T47D (cell line): ENCODE data around the gene ACSS1.

Experiments
- DNase-seq, 2 experiments: peaks; one replicate each; pipeline versions ENCODE4 v3.0.0 to v3.0.0-alpha.2; 2011 to 2012; ENCODE audit warnings: low read depth in 1 of 2, low spot score in 1 of 2
- JUND ChIP-seq: IDR thresholded peaks from 2 replicates; pipeline ENCODE4 v1.6.1; 2012; ENCODE audit warnings: low read depth
- in situ Hi-C: cut with HindIII; loops from 2 replicates; pipeline ENCODE4 v1.10.0; 2016; ENCODE audit warnings: low sequenced_read_pairs, low pct_unique_long_range_greater_than_20kb

ACSS1 gene

DNA sequence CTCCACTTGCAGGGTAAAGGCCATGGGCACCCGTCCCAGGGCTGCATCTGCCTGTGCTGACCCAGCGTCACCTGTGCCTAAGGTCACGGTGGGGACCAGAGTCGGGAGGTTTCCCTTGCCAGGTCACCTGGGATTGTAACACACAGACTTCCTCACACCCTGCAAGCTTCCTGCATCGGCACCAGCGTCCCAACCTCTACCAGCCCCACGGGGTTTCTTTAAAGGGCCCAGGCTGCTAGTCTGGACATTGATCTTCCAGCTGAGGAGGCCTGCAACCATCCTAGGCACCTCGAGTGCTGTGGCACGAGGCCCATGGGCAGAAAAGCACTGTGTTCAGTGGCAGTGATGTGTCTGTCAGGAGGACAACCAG is 12.6 kb downstream of the ACSS1 start:
- in situ Hi-C loops = no loop called here
- TF ChIP-seq JUND = no peak
- no peak for DNase-seq

DNA sequence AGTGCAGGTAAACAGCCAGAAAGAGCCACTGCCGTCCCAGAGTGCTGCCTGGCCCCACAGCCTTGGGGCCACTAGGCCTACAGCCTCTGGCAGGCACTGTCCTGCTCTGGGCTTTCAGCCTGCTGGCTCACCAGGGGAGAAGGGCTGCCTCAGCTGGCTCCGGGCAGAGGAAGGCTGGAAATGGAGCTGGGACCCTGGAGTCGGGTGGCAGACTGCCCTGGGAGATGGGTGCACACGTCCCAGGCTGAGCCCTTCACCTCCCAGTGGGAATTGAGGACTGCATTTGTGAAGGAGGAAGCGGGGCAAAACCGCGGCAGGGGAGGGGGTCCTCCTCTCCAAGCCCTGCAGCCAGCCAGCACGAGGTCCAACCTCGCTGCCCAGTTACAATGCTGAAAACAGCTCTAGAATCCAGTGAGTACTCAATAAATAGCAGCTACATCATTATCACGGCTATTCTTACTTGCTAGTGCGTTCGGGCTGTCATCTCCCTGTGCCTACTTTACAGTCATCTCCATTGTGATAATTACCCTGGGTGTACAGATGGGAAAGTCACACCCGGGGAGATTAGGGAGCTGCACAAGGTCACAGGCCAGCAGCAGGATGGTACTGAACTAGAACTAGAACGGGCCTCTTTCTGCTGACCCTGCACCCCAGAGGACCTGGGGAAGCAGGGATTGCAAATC is 13.1 kb downstream of the ACSS1 start:
- DNase-seq = no peak
- no peak for TF ChIP-seq JUND
- in situ Hi-C loops = no loop called here

DNA sequence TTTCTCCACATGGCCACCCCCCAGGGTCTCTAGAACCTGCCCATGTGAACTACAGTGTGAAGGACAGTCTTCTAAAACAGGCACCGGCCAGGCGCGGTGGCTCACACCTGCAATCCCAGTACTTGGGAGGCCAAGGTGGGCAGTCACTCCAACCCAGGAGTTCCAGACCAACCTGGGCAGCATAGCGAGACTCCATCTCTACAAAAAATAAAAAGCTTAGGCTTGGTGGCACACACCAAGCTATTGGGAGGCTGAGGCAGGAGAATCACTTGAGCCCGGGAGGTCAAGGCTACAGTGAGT is 13.7 kb downstream of the ACSS1 start:
- no peak for DNase-seq
- TF ChIP-seq JUND = no peak
- in situ Hi-C loops = no loop called here

DNA sequence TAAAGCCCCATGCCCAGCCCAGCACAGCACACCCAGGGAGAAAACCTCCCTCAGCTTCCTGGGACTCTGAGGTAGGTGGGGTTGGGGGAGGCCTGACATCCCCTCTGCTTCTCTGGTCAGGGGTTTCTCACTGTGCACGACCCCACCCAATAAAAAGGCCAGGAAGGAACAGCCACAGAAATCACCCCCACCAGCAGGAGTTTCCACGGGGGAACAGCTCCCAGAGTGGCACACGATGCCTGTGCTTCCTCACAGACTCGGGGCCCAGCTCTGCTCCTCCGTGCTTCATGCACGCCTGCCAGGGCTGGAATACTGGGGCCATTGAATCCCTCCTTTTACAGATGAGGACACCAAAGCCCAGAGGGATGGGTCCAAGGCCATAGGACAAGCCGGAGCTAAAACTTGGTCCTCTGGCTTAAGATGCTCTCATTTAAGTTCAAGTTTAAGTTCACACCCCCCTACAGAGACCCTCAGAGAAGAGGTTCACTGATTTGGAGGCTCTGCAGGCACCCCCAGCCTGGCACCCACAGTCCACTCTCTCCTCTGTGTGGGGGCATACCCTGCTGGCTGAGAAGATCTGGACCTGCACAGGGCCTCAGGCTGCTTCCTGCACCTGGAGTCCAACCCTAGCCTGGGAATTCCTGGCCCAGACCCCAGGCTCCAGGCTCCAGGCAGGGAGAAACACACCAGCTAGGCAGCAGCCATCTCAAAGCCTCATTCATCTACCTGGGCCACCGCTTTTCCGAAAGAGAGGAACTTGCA is 14.3 kb downstream of the ACSS1 start:
- no peak for TF ChIP-seq JUND
- in situ Hi-C loops = no loop called here
- no peak for DNase-seq

DNA sequence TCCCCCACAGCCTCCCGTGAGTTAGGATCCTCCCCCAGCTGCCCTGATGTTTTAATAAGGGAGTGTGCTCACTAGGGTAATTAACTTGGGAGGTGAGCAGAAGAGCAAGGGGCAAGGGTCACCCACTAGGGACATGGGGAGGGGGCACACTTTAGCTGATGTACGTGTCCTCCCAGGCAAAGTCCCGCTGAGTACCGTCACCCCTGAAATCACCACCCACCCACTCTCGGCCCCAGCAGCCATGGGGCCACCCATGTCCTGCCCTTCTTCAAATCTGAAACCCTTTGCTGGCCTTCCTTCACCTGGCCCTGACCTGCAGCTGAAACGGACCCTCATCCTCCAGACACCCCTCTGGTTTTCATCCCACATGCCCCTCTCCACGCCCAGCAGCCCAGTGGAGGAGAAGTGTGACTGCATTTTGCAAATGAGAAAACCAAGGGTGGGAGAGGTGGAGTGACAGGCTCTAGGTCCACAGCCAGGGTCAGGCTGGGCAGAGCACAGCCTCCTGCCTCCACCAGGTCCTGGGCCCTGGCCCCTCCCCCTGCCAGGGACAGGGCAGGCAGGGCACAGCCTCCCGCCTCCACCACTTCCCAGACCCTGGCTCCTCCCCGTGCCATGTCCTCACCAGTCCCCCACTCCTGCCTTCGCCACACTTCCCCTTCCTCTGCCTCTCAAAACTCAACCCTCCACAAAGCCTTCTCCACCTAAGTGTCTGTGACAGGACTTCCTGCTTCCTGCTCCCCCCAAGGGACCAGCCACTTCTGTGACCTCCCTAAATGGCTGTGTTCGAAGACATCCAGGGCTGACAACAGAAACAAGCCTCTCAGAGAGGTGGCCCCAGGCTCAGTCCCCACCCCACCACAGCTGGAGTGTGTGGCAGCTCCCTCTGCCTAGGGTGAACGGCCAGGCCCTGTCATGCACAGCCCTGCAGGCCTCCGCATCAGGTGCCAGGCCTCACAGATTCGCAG is 15.1 kb downstream of the ACSS1 start:
- DNase-seq = no peak
- TF ChIP-seq JUND = no peak
- in situ Hi-C loops = no loop called here

DNA sequence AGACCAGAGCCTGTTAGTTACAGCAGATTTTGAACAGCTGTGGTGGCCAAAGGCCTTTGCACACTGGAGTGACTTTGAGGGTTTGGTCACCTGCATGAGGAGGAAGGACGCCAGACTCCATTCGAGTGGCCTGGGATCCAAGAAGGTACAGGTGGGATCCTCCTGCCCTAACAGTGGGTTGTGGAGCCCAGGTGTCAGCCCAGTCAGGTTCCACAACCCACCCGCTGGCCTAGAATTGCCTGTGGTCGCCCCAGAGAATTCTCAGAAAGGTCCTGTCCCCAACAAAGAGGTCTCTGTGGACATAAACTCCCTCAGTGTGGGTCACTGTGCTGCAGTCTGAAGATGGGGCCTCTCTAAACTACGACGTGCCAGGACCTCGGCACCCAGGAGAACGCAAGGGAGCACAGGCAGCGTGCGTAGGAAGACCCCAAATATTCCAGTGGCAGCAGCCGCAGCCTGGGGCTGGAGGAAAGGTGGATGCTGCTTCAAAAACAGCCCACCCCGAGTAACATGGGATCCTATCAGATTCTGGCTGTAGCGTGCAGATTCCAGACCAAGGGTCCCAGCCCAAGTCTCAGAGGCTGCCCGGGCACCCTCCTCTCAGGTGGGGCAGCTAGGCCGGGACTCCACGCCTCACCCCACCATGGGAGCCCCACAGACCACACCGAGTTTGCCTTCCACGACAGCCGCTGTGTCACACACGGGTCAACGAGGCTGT is 16.0 kb downstream of the ACSS1 start:
- in situ Hi-C loops = no loop called here
- TF ChIP-seq JUND = no peak
- DNase-seq = no peak

DNA sequence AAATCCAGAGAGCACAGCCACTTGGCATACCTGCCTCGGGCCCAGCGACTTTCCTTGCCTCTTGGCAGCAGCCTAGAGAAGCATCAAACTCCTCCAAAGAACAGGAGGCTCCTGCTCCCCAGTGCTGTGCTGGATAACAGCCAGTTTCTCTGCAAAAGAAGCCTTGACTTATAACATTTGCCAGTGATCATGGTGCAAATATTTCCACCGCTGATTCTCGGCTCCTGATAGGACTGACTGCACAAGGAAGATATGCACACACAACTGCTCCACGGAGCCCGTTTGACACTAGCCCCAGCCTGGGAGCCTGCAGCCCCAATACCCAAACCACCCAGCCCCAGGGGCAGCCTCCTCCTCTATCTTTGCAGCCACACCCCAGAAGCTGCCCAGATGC is 17.5 kb downstream of the ACSS1 start:
- no peak for TF ChIP-seq JUND
- in situ Hi-C loops = no loop called here
- peak; percentile 32 to 85 for DNase-seq

DNA sequence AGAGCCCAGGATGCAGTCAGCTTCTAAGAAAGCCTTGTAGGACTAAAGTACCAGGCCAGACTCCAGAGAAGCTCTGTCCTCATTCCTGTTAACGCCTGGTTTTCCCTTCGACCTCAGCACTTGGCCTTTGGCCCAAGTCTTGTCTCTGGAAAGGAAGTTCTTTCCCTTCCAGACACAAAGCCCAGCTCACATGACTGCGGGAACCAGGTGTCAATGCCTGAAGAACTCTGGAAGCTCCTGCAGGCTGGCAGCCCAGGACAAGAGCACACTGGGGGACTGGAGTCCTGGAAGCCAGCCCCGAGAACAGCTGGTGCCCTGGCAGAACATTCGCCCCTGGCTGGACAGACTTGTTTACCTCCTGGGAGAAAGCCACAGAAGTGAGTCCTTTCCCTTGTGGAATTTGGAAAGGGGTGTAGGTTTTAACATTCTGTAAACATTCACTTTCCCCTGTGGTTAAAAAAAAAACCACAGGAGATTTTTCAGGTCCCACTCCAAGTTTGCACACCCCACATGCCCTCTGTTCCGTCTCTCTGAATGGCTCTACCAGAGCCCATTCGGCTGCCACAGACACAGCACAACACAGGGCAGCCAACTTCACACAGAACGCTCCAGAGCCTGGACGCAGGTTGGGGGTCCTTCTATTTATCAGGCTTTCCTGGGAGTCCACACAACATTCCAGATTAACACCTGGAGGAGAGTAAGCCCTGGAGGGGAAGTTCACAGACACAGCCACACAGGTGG is 18.1 kb downstream of the ACSS1 start:
- peak; percentile 37 to 96 for DNase-seq
- no peak for TF ChIP-seq JUND
- in situ Hi-C loops = no loop called here

DNA sequence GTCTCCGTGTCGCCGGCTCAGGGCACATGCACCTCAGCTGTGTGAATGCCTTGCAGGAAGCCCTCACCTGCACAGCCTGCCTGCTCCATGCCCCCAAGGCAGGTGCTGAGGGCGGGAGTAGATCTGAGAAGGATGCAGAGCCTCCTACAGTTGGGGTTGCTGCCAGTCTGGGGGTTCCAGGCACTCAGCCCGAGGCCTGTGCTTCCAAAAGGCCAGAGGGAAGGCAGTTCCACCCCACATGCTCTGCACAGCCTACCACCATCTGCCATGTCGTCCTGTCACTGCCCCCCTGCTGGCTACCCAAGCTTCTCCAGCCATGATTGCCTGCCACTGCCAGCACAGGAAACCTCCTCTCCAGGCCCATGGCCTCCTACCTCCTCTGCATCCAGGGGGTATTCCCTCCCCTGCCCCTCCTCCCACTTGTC is 19.3 kb downstream of the ACSS1 start:
- DNase-seq = no peak
- TF ChIP-seq JUND = no peak
- in situ Hi-C loops = no loop called here

DNA sequence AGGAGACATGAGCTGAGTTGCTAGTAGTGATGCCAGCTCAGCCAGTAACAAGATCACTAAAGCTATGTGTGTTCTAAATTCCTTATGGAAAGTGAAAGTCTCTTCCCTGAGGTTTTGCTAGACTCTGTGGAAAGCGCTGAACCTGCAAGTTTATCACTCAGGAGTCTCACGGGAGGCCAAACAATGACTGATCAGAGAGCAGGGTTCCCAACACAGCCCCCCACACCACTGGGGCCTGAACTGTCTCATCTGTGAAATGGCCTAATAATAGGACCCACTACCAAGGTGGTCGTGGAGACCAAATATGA is 19.9 kb downstream of the ACSS1 start:
- DNase-seq = no peak
- in situ Hi-C loops = no loop called here
- no peak for TF ChIP-seq JUND

DNA sequence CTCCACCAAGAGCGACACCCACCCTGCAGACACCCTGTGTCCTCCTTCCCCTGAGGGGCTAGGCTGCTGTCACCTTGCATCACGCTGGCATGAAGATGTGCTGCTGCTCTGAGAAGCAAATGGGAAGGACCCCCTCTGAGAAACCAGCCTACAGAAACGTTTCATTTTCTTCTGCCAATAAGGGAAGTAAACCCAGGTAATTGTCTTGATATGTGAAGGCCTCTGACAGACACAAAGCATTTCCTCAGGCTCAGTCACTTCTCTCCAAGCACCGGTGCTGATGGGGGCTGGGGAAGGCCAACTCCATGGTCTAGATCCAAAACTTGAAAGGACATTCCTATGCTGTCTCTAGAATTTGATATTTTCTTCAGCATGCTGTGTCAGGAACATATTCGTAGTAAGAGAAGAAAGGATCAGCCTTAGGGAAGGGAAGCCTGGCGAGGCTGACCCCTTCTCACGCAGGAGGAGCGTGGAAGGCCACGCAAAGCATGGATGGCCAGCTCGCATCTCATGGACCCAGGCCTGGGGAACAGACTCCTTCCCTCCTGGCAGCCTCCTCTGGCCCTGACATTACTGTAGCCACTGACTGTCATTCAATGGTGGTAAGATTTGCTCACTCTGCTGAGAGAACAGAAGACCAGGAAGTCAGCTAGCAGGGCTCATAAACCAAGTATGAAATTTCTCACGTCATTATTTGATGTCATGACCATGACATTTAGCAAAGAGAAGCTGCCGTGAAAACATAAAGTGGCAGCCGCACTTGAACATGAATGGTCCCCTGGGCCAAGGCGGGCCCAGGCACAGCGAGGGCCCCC is 20.4 kb downstream of the ACSS1 start:
- in situ Hi-C loops = no loop called here
- no peak for DNase-seq

More for the DNA sequence above, 20.4 kb downstream of the ACSS1 start:
- no peak for TF ChIP-seq JUND
